Caki2 (cell line): ENCODE results near the gene TXNRD2. TPM values are rescaled to one million over a fixed set of nuclear protein-coding genes. Genes with fewer than 3 reads are reported as not detected.

Source experiments
- DNase-seq: peaks from one replicate; pipeline ENCODE4 v3.0.0-alpha.2; 2015; ENCODE audit warnings: low read depth
- in situ Hi-C: cut with HindIII; loops from 2 replicates; pipeline ENCODE4 v1.10.0; 2016; ENCODE audit warnings: low sequenced_read_pairs, low pct_unique_long_range_greater_than_20kb, mixed read lengths
- total RNA-seq: library from RNA; depleted of rRNA; stranded (reverse); fragments of >200 nt; shearing (Covaris generic); gene quantifications from 2 replicates; pipeline ENCODE4 v1.2.3, GENCODE V29; 2014; ENCODE audit warnings: low replicate concordance

The TXNRD2 gene
- total RNA-seq, 1 experiment from 2014 or later = 54.5 TPM

DNA sequence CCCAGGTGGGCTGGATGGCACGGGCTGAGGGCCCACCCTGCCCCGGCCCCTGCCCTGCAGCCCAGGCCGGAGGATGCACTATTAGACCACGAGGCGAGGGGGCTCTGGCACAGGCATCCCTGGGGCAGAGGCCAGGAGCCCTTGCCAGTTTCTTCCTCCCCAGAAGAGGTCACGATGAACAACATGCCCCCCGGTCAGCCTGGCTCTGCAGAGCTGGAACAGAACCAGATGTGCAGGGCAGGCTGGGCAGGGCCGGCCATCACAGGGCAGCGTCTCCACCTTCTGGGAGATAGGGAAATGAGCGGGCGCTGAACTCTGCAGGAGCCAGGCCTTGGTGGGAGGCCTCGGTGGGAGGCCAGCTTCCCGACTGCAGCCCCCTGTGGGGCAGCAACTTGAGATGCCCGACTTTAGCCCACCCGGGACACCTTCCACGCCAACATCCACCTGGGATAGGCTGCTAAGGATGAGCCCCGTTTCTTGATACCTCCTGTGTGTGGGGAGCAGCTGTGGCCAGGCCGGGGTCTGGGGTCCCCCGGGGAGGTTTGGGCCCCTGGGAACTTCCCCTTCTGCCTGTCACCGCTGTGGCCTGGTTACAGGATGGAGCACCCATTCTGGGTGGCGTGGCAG lies 65.2 kb downstream of the TXNRD2 start:
- no peak for DNase-seq

DNA sequence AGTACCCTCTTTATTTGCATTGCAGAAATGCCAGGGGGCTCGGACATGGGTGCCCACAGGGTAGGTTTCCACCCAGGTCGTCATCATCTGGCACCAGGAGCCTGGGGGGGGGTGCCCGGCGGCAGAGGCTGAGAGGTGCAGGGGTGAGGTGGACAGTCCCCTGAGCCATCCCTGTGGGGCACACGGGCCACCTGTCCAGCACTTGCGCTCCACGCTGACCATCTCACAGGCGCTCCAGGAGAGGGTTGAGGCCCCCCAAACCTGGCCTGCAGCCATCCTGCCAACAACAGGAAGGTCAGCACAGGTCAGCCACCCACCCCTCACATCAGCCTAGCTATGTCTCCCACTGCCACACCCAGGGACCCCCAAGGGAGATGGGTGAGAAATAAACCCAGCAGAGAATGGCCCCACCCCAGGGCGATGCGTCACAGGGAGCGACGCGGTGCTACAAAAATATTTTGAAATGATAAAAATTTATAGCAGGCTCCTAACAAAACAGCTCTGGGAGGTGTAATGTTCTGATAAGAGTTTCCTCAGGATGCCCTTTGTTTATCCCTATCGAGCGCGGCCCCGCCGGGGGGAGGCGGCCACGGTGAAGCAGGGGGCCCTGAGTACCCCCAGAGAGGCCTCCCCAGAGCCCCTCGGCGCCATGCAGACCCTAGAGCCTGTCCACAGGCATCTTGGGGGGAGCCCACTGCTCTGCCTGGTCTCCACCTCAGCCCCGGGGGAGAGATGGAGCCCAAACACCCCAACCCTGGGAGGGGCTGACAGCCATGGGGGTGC lies 65.9 kb downstream of the TXNRD2 start:
- in situ Hi-C loops = no loop called here
- DNase-seq = no peak

More for the DNA sequence above, 65.2 kb downstream of the TXNRD2 start:
- in situ Hi-C loops = no loop called here

DNA sequence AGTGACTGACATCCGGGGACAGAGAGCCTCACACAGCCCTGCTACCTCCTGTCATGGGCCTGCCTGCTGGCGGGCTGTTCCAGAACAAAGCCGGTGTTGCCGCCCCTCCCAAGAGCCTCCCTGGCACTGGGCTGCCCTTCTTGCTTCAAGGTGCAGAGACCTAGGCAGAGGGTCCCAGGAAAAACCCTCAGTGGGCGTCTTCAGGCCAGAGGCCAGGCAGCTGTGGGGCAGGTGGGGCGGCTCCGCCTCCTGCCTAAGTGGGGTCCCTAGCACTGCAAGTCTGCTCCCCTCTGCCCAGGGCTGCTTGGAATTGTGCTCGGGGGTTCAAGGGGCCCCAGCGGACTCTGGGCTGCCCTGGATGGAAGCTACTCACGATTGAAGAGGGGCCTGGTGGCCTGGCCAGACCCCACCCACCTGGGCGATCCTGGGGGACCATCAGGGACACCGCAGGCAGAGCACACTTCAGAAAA lies 66.5 kb downstream of the TXNRD2 start:
- DNase-seq = no peak
- in situ Hi-C loops = no loop called here

DNA sequence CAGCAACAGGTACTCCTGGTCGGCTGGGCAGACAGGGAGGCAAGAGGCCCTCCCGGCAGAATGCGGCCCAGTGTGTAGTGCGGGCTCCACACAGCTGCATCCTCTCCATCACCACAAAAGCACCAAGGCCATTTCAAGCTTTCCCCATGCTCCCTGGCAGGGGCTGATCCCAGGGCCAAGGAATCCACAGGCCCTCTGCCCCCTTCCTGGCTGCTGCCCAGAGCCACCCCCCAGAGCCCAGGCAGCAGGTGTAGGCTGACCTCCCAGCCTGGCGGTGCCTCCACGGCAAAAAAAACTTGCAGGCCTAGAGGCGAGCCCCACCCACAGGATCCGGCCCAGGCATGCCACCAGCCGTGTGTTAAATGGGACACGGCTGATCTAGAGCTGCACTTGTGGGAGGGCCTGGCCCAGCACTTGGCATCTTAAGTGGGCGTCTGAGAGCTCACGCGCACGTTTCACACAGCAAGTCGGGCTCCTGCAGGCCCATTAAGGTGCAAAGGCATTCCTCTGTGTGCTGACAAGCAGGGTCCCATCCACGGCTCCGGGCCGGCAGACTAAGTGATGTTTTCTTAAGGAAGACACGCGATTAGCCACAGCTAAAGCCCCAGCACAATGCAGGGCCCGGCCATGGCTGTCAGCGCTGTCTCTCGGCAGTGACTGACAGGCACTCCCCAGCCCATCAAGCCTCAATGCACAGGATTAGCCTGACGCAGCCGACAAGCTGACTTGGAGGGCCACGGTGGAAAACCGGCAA lies 67.1 kb downstream of the TXNRD2 start:
- in situ Hi-C loops = no loop called here
- no peak for DNase-seq

DNA sequence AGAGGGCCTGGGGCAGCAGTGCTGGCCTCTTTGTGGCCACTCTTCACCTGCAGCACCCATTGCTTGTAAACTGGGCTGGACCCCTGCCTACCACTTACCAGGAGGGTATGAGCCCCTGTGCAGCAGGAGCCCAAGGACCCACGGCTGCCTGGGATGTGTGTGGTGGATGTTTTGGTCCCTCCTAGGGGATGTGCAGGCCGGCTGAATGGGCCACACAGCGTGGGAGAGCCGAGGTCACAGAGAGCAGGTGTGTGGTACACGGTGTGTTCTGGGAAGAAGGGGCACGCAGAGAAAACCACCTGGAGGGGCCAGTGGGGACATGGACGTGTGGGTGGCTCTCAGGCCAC lies 67.7 kb downstream of the TXNRD2 start:
- in situ Hi-C loops = no loop called here

DNA sequence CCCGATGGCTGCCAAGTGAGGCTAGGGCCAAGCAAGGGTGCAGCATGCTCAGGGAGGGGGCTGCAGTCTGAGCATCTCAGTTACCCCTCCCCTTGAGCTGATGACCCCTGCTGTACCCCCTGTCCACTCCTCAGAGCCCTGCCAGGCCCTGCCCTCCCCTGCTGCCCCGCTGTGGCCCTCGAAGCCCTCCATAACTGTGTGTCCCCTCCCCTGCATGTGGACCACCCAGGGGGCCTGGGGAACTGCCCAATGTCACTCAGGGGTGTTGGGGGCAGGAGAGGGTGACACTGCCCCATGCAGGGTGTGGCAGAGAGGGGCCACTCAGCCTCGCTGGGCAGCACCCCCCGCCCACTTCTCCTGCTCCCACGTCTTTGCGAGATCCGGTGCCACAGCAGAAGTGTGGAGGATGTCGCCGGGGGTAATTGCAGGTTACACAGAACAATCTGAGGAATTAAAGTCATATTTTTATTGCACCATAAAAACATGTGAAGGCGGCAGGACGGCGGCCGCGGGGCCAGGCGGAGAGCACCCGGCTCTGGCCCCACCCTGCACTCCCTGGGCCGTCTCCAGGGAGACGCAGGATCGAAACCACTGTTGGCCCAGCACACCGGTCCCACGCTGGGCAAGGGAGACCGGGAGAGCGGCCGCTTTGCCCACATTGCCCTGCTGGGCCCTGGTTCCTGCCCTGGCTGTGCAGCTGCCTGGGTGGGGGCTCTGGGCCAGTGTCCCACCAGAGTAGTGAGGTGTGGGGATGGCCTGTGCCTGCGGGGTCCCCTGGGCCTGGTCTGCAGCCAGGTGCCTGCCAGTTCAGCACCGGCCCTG lies 68.3 kb downstream of the TXNRD2 start:
- in situ Hi-C loops = no loop called here
- no peak for DNase-seq

More for the DNA sequence above, 67.7 kb downstream of the TXNRD2 start:
- no peak for DNase-seq

- in situ Hi-C loops = no loop called here
- DNase-seq = no peak
Measured at GRCh38 chr22:19872779-19873137, 68.9 kb downstream of the TXNRD2 start.

DNA sequence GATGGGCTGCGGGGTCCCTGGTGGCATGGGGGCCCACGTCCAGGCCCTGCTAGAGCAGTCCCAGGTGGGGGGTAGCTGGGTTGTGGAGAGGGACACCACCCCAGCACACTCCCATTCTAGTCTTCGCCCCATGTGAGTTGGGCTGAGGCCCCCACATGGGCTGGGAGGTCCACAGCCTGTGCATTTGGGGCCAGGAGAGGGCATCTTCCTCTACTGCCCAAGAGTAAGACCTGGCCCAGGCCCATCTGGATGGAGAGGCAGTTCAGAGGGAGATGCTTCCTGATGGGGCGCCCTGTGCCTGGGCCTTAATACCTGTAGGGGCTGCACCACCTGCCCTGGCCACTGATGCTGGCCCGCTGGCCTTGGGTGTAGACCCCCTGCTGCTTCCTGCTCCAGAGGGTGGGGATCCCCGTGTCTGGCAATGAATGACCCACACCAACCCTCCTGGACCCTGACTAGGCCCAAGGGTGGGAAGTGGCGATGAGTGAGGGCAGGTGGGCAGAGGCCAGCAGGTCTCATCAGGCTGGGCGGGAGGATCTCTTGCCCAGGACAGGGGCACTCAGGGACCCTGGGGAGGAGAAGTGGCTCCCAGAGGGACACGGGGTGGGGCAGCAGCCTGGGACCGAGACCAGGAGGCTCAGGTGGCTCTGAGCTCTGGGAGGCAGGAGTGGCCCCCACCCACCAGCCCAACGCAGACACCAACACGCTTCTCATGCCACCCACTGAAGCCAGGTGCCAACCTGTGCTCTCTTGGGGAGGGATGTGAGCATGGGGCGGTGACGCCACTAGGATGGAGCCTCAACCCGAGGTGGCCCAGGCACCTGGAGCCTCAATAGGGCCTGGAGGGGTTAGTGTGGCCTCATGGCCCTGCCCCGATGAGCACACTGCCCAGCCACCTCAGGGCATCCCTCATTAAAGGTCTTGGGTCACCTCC lies 69.5 kb downstream of the TXNRD2 start:
- no peak for DNase-seq

DNA sequence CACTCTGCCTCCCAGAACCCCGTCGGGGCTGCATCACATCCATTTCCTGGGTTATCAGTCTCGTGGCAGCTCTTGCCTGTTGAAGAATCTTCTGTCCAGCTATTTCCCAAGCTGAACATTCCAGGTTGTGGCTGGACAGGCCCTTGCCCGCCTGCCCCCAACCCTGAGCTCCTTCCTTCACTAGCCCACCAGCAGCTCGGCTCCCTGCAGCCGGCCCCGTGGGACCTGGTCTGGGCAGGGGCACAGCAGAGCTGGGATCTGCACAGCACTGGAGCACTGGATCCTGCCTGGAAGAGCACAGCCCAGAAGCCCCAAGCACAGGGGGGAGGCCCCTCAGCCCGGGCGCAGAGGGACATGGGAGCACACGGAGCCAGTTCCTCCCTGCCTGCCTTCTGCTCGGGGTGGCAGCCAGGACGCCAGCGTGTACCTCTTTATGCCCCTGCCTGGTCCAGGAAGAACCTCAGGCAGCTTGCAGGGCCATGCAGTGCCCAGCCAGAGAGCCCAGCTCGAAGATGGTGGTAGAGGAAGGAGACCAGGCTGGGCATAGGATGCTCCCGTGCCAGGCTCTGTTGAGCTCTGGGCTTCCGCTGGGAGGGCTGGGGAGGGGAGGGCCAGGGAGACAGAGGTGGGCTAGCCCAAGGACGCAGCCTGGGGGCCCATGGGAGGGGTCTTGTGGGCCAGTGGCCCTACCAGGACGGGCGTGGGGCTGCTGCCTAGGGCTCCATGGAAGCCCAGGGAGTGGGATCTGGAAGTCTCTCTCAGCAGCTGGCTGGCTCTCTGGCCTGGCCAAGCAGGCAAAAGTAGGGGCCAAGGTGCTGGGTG lies 70.4 kb downstream of the TXNRD2 start:
- in situ Hi-C loops = no loop called here

More for the DNA sequence above, 69.5 kb downstream of the TXNRD2 start:
- in situ Hi-C loops = no loop called here

DNA sequence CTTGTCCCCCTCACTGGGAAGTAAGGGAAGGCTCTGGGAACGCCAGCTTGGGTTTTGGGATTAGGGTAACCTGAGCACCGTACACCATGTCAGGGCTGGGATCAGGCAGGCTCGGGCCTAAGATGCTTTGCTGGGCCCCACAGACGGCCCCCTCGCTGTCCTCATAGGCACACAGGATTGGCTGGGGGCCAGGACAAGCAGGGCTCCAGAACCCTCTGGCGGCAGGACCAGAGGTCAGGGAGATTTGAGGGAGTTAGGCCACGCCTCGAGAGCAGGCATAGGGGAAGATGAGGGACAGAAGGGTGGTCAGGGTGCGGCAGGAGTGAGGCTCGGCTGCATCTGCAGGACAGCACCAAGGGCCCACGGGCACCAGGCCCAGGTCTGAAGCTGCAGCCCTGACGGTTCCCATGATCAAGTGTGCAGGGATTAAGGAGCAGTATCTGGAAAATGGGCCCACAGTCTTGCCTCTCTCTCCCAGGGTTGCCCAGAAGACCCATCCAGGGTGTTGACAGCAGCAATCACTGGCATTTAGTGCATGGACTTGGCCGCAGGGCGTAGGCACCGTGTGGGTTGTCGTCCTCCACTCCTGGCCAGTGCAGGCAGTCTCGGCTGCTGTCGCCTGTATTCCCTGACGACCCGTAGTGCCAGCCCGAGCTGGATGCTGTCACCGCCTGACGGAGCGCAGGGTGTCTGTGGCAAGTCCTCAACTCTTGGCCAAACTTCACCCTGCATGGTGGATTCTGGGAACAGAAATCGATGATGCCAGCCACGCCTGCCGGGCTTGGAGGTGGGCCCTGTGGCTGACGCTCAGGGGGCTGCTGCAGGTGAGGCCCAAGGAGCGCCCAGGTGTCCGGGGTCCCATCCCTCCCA lies 71.2 kb downstream of the TXNRD2 start:
- DNase-seq = no peak
- in situ Hi-C loops = no loop called here

More for the DNA sequence above, 70.4 kb downstream of the TXNRD2 start:
- no peak for DNase-seq

DNA sequence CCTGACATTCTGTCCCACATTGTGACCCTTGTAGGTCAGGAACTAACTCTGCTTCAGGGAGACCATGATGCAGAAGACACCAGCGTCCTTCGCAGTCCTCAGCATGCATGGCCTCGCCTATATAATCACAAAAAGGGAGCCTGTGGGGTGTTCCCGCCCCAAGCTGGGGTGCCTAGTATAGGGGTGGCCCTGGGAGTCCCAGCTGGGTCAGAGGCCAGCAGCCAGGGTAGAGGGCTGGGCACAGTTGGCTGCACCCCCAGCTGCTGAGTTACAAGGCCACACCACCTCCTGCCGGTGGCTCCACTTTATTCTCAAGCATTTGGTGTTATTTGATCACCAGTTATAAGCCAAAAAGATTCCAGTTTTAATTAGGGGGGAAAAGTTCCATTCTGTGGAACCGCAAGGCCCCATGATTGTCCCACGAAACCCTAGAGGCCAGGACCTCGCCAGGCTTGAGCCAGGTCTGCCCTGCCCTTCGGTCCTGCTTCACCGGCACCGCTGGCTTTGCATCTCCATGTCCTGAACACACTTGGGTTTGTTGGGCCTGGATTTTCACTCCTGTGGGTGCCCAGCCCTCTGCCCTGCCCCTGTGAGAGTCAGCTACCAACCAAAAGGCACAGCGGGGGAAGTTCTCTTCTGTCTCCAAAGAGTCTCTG lies 72.0 kb downstream of the TXNRD2 start:
- no peak for DNase-seq
- in situ Hi-C loops = no loop called here

DNA sequence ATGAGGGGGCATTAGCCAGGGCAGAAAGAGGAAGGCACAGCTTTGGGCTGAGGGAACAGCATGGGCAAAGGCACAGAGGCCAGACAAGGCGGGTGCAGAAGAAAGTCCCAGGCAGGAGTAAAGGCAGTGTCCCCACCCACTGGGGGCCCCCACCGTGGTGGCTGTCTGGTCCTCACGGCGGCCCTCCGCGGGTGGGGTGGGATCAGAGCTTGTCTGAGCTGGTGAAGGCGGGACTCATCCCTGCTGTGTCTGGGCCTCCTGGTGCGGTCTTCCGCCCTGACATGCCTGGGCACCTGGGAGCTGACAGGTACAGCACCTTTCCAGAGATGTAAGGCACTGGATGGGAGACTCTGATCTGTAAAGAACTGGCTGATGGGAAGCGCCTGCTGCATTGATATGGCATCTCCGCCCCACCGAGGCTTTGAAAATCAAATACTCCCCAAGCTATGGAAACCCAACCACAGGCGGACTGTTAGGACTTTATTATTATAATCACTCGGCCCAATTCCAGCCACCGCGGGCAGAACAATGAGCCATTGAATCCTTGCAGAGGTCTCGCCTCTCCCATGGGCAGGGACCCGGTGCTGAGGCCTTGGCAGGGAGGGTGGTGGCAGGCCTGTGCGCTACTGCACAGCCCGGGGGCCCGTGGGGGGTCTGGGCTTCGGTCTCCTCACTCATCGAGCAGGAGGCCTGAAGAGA lies 72.7 kb downstream of the TXNRD2 start:
- in situ Hi-C loops = no loop called here
- no peak for DNase-seq

DNA sequence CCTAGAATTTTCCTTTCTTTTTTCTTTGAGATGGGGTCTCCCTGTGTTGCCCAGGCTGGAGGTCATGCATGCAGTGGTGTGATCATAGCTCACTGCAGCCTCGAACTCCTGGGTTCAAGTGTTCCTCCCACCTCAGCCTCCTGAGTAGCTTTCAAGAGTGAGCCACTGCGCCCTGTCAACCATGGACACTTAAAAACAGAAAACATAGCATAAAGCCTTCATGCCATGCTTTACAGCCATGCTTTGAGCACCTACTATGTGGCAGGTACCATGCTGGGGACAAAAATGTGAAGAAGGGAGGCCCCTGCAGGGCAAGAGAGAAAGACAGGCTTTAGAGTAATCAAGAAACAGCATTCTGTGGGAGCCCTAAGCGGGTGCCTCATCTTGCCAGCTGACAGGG lies 73.3 kb downstream of the TXNRD2 start:
- in situ Hi-C loops = no loop called here
- DNase-seq = no peak

DNA sequence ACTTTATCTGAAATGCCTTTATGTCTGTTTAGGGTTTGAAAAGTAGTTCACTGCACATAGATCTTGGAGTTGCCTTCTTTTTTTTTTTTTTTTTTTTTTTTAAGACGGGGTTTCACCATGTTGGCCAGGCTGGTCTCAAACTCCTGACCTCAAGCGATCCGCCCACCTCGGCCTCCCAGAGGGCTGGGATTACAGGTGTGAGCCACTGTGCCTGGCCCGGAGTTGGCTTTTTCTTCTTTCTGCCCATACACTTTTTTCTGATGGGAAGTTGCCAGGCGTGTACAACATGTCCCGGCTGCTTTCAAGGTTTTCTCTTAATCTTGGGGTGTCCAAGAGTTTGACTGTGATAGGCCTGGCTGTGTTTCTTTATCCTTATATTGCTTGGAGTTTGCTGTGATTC lies 74.0 kb downstream of the TXNRD2 start:
- DNase-seq = no peak
- in situ Hi-C loops = no loop called here

GRCh38 chr22:19866665-19867009 lies 75.0 kb downstream of the TXNRD2 start:
- in situ Hi-C loops = no loop called here
- DNase-seq = no peak
